Raji (cell line): ENCODE data around the gene KSR2.

Experiments
- POLR2A ChIP-seq: IDR thresholded peaks from 2 replicates; pipeline ENCODE4 v1.6.1; 2011; ENCODE audit warnings: low read depth, low read length, control low read depth; ENCODE audit not compliant: insufficient read depth

Gene KSR2

DNA sequence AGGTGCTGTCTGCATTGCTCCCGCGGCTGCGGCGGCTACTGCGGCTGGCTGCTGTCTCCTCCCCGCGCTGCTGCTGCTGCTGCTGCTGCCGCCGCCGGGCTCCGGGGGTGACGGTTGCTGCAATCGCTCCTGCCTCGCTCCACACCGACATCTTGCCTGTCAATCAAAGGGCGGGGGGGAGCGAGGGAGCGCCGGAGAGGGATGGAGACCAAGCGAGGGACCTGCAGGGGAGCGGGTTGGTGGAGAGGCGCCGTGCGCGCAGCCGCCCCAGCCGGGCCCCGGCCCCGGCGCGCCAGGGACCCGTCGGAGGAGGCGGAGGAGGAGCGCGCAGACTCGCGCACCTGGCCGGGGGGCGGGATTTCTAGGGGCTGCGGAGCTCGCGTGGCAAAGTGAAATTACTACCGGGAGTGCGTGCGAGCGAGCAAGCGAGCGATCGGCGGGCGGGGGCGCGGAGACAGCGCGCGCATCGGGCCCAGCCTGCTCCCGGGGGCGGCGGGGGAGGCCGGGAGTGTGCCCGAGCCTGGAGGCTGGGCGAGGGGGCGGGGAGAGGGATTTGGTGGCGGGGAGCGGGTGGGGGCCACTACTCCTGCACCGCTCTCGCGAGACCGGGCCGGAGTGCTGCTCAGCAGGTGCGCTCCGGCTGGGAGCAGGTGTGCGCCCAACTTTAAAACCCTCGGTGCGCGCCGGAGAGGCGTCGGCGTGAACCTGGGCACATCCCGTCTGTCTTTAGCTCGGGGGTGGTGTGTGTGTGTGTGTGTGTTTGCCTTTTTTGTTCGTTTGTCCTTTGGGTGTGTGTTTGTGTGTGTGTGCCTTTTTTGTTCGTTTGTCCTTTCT lies at the start of gene KSR2:
Gene KSR2 (minus strand): TSS at position 165 of the 834 bp plus-strand sequence. CDS start 735 bp downstream, outside the sequence.
- 0 out of 2 replicates have a peak, but pooled peaks have one; percentile 18 for TF ChIP-seq POLR2A

DNA sequence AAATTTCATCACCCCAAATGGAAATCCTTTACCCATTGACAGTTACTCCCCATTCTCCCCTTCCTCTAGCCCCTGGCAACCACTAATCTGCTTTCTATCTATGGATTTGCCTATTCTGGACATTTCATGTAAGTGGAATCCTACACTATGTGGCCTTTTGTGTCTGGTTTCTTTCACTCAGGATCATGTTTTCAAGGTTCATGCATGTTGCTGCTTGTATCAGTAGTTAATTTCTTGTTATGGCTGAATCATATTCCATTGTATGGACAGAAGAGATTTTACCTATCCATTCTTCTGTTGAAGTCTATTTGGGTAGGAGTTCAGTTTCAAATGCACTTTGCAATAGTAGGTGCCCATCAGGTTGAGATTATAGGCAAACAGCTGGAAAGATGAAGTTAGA lies 49.1 kb upstream of the KSR2 start:
- no peak for TF ChIP-seq POLR2A

DNA sequence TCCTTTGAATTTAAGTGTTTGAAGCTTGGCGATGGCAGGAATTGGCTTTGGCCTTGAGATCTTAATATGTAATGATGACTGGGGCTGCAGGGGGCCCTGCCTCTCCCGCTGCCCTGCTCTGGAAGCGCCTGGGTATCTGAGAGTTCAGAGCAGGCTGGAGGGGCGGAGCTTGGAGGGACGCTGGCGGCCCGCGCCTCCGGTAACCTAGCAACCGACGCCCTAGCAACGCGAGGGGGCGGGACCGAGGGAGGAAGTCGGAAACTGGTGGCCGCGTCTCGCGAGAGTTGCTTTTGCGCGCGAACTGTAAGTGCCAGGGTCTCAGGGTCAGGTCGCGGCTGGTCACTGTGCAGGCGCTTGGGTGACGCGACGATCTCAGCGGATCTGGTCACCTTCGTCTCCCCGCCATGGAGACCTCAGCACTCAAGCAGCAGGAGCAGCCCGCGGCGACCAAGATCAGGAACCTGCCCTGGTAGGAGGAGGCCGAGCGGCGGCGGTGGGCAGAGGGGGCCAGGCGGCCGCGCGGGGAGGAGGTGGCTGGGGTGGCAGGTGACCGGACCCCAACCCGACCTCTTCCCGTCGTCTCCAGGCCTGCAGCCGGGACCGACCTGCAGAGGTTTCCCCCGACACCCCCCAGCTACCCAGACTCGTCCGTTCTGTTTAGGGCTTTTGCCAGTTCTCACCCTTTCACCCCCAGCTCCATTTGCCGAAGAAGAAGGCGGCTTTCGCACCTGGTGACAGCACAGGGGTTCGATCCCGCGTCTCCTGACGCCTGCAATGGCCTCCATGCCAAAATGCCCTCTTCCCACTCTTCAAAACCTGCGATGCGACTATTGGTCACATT lies 47.9 kb upstream of the KSR2 start, which contains the start of gene RFC5:
Gene RFC5 (plus strand): TSS at position 280 of the 841 bp plus-strand sequence. CDS start 125 bp downstream, at position 405.
- peak; percentile 94 for TF ChIP-seq POLR2A

DNA sequence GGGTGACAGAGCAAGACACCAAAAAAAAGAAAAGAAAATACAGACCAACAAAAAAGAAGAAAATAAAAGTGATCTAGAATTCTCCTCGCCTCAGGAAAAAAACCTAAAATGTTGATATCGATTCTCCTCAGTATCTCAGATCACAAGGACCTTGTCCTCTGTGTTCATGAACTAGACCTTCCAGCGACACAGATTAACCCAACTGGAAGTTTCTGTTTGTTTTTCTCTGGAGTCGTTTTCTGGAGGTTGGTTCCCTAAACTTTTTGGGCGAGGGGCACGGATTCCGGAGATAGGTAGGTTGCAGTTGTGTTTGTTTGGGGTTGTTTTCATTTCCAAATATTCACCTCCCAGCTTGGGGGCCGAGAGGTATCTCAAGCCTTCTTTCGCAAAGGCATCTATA lies 47.2 kb upstream of the KSR2 start:
- TF ChIP-seq POLR2A: no peak

DNA sequence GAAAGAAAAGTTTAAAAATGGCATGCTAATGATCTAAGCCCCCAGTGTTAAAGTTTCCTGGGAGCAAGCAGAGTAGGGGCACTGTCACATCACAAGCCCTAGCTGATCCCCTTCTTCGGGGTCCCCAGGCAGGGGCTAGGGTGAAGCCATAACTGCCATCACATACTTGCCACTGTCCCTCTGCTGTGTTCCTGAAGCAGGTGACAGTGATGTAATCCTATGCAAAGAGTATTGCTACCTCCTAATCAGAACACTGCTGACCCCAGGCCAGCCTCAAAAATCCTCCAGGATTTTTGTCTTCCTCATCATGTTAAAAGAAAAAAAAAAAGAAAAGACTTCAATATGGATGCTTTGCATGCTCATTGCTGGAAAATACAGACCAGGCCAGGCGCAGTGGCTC lies 46.5 kb upstream of the KSR2 start:
- no peak for TF ChIP-seq POLR2A

DNA sequence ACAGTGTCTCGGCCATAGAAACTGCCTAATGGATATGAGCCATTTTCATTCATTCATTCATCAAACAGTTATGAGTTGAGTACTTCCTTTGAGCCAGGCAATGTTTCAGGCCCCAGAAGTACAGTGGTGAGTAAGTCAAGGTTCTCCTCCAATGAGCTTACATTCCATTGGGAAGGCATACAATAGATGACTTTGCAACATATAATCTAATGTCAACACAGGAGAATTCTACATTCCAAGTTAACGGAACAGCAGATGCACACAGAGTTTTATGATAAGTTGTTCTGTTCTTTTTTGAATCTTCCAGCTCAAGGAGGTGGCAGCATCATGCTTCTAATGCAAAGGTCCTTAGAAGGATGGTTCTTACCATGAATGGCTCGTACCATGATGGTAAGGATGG lies 44.5 kb upstream of the KSR2 start:
- no peak for TF ChIP-seq POLR2A

DNA sequence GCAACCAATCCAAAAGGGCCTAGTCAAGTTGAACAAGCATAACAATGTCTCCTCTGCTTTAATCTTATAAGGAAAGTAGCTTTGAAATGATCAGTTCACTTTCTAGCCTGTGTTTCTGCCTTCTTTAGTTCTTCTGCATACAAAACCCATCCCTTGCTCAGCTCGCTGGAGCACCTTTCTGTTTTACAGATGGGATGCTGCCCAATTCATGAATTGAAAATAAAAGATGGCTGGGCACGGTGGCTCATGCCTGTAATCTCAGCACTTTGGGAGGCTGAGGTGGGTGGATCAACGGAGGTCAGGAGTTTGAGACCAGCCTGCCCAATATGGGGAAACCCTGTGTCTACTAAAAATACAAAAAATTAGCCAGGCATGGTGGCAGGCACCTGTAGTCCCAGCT lies 43.2 kb upstream of the KSR2 start:
- TF ChIP-seq POLR2A: no peak

DNA sequence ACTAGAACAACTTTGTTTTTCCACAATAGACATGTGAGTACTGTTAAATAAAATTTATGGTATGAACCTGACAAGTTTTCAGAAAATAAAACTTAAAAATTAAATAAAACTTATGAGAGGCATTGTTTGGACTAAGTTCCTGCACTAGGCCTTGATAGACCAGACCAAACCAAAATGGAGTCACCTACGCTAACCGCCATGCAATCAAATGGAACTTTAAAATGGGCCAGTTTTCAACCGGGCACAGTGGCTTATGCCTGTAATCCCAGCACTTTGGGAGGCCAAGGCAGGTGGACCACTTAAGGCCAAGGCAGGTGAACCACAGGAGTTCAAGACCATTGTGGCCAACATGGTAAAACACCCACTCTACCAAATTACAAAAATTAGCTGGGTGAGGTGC lies 42.6 kb upstream of the KSR2 start:
- TF ChIP-seq POLR2A: no peak

DNA sequence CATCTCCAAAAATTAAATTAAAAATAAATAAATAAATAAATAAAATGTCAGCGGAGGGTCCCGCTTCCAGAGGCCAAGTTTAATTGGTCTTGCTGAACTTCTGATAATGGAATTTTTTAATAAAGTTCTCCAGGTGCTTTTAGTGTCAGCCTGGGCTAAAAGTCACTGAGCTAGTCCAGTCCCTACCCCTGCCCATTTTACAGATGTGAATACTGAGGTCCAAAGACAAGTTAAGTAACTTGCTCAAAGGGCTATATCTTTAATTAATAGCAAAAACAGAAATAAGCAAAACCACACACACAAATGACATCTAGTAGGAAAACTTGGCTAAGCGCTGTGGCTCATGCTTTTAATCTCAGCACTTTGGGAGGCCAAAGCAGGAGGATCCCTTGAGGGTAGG lies 42.1 kb upstream of the KSR2 start:
- no peak for TF ChIP-seq POLR2A

DNA sequence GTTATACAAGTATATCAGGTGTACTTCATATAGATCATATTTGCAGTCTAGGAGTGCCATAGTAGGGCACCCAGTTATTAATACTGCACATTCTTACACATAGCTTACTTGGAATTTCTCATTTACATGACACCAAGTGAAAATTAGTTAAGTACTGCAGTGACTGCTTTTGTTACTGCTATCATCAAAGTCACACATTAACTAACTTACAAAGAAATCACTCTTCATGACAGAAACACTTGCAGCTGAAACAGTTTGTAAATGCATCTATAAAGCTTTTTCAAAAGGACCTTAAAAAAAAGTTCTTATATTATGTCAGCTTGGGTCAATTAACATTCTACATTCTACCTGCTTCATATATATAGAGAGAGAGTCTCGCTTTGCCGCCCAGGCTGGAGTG lies 29.9 kb upstream of the KSR2 start:
- TF ChIP-seq POLR2A: no peak

DNA sequence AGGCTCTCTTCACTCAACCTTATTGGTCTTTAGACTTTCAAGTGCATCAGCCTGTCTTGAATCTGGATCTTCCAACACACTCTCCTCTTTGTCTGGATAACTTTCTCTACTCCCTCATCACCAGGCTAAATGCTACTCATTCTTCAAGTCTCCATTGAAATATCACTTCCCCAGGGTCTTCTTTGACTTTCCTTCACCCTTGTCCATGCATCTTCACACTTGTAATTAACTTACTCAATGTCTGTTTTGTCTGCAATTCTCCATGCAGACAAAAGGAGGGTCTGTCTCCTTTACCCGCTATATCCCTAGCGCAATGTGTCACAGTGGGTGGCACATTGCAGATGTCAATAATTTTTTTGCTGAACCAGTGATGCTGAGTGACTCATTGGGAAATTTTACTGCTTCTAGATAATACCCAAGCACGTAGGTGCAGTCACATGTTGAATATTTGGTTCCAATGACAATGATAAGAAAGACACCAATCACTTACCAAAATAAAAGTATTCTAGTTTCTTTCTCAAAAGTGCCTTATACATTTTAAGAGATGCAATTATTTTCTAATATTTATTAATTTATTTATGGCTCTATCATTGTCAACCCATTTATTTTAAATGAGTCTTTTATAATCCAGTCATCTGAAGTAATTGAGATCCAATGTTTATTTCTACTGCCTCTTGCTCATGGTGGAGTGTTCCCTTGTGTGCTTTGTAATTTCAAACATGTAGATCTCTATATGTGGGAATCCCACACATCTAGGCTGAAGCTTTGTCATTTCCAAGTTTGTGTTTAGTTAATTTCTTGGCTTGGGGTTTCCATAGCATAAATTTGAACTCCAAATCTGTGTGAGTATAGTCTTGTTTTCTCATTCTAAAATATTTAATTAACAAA lies 26.0 kb upstream of the KSR2 start:
- no peak for TF ChIP-seq POLR2A

DNA sequence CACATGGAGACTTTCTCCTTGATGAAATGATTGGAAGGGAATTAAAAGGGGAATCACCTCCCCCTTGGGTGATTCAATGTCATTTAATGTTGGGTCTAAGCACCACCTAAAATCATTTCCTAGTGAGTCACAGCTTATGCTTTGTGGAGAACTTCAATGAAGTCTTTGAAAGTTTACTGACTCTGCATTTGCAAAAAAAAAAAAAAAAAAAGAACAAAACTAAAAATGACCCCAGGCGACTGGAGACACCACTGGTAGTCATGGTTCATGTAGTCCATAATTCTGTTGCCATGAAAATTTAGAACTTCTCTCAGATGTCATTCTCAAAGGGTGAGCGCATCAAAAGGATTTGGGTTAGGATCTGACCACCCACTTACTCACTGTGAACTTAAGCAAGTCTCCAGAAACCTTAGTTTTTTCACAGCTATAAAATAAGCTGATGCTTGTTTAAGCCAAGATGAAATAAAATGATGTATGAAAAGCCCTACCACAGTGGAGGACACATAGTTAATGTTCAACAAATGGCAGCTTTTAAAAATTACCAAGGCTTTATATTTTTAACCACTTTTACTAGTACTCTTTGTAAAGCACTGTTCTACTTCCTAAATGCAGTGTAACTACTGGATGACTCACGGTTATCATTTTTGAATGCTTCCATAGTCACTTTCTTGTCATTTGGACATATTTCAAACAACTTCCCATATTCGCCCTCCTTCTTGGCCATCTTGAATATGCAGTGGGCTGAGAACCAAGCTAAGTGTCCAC lies 18.1 kb upstream of the KSR2 start:
- TF ChIP-seq POLR2A: no peak

DNA sequence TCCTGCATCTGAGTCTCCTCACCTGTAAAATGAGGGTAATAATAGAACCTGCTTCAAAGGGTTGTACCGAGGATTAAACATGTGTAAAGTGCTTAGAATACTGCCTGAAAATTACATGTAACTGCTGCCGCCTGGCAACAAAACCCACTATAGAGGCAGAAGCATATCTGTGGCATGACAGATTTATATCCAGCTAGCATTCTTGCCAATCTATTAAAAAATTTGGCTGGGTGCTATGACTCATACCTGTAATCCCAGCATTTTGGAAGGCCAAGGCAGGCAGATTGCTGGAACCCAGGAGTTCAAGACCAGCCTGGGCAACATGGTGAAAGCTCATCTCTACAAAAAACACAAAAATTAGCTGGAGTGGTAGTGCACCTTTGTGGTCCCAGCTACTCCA lies 16.4 kb upstream of the KSR2 start:
- no peak for TF ChIP-seq POLR2A

DNA sequence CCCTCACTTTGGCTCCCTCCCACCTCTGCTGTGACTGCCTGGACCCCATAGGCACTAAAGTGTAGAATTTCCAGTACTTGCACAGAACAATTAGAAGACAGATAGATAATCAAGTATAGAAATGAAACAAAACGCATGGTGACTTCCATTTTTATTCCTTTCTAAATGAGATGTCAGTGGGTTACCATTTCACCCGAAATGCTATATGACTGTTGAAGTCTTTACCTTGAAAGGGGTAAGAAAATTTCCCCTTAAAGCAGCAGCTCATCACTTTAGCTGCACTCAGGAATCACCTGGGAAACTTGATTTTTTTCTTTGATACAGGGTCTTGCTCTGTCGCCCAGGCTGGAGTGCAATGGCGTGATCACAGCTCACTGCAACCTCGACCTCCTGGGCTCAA lies 12.5 kb upstream of the KSR2 start:
- no peak for TF ChIP-seq POLR2A
